RPMI8226 (cell line): ENCODE data around the gene CIAO3.

ENCODE experiments used
- DNase-seq: peaks from one replicate; pipeline ENCODE4 v3.0.0-alpha.2; 2015

Gene CIAO3

DNA sequence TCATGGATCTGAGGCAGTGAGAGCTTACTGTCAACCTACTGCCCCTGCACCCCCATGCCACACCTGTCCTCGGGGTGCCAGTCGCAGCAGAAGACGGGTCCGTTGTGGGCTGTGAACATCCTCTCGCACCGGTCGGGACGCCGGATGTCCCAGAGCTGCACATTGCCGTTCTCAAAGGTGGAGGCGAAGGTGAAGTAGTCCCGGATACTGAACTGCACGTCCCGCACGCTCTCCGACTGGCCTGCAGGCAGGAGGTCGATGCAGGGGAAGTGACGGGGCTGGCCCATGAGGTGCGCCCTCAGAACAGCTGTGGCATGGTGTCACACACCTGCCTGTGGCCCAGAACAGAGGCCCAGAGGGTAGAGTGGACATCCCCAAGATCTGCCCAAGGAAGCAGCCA lies 53.3 kb downstream of the CIAO3 start:
- DNase-seq, result no peak

DNA sequence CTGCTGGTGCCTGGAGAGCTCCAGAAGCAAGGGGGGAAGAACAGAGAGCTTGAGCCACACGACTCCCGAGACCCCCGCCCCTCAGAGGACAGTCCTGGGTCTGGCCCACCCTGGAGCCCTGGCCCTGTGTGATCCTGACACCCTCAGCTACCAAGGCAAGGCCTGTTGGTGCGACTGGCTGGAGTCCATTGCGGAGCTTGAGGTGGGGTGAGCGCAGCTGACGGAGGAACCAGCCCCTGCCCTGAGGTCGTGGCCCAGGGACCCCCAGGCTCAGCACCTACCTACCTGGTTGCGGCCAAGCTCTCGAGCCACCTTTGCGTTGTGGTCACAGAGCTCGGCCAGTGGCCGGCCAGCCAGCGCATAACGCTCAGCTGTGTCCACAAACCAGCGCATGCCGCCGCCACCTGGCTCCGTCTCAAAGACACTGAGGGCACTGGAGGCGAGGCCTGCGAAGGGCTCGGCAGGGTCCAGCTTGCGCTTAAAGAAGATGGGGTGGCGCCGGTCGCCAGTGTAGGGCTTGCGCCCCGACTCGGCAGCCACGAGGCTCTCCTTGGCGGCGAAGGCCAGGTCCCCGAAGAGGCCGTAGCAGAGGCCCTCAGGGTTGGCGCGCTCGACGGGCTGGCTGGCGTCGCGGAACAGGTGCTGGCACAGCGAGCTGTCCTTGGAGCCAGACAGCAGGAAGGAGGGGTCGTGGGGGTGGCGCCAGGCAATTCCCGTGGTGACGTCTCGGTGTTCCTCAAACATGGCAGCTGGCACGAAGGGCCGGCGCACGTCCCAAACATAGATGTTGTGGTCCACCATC lies 54.1 kb downstream of the CIAO3 start:
- DNase-seq, result peak; percentile 3

DNA sequence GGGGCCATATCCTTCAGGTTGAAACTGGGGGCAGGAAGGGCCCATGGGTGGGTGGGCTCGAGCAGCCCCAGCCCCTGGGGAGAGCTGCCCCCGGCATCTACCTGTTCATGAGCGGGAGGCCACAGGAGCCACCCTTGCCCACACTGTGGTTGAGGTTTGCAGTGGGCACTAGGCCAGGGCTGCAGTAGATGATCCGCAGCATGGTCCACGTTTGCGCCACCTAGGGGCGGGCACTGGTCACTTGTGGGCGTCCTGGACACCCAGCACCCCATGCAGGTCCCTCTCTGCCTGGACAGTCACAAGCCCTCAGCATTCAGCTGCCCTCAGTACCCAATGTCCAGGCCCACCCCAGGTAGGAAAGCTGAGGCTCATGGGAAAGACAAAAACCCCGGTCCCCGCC lies 54.8 kb downstream of the CIAO3 start:
- DNase-seq, result no peak

DNA sequence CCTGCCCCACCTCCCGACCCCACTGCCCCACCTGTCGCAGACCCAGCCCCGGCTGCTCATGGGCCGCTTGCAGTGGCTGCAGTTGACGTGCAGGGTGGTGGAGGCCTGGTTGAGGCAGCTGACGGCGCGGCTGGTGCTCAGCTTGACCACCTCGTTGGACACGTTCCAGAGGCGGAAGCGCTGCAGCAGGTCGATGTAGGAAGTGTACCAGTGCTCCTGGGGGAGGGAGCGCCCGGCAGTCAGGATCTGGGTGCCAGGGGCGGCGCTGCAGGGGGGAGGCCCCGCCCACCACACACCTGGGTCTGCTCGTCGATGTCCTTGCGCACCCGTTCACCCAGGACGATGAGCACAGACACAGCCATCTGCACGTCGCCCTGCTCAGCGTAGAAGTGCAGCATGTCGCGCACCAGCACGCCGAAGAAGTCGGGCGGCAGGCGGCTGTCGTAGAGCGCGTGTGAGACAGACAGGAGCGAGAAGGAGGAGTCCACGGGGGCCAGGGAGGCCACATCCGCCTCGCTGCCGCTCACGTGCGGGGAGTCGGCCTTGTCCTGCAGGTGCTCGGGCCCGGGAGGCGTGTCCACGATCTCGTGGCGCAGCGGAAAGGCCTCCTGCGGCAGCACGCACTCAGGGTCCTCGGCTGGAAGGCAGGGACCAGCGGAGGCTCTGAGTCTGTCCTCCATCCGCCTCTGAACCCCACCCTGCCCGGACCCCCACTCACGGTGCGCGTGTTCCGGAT lies 55.7 kb downstream of the CIAO3 start:
- no peak for DNase-seq

GRCh38 chr16:684071-684794 lies 56.6 kb downstream of the CIAO3 start, which contains the start of gene JMJD8:
TSS of gene JMJD8 (minus strand) at chr16:684334. CDS start at chr16:684319, 15 bp downstream.
- peak; percentile 100 for DNase-seq

GRCh38 chr16:683396-684070 lies 57.3 kb downstream of the CIAO3 start:
- DNase-seq, result peak; percentile 36

- no peak for DNase-seq
Observed at GRCh38 chr16:682493-683395, 58.1 kb downstream of the CIAO3 start.

- no peak for DNase-seq
Observed at GRCh38 chr16:681746-682427, 58.9 kb downstream of the CIAO3 start.

GRCh38 chr16:680967-681745 lies 59.6 kb downstream of the CIAO3 start:
- peak; percentile 77 for DNase-seq

- no peak for DNase-seq
Observed at GRCh38 chr16:680625-680945, 60.2 kb downstream of the CIAO3 start.

GRCh38 chr16:679814-680624 lies 60.8 kb downstream of the CIAO3 start, which contains the start of gene STUB1:
TSS of gene STUB1 (plus strand) at chr16:680410. CDS start at chr16:680526, 116 bp downstream.
- peak; percentile 93 for DNase-seq
